ENCODE results near the gene NUBPL.
"Not testable (repeated sequence)": the region's sequence is repeated elsewhere in the genome, so short reads cannot be mapped to it uniquely, and the experiment has no call there.

Gene NUBPL

DNA sequence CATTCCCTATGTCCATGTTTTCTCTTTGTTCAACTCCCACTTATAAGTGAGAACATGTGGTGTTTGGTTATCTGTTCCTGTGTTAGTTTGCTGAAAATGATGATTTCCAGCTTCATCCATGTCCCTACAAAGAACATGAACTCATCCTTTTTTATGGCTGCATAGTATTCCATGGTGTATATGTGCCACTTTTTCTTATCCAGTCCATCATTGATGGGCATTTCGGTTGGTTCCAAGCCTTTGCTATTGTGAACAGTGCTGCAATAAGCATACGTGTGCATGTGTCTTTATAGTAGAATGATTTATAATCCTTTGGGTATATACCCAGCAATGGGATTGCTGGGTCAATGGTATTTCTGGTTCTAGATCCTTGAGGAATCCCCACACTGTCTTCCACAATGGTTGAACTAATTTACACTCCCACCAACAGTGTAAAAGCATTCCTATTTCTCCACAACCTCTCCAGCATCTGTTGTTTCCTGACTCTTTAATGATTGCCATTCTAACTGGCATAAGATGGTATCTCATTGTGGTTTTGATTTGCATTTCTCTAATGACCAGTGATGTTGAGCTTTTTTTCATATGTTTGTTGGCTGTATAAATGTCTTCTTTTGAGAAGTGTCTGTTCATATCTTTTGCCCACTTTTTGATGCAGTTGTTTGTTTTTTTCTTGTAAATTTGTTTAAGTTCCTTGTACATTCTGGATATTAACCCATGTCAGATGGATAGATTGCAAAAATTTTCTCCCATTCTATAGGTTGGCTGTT lies 252.7 kb downstream of the NUBPL start:
- not testable (repeated sequence) for DNase-seq (ENCODE audit: low spot score)

DNA sequence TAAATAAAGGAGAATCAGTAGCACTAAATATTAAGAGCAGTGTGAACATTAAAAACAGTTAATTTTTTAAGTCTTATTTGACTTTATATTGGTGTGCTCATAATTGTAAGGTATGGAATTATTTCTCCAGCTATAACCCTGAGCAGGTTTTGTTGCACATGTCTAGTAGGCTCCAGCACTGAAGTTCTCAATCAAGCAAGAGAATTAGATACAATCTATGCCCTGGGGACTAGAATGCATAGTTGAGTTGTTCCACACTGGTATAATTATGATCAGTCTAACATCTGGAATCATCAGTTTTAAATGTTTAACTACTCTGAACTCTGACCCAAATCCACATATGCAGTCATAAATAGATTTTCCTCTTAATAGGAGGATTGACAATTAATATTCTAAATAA lies 258.1 kb downstream of the NUBPL start:
- no peak for DNase-seq (ENCODE audit: low spot score)

DNA sequence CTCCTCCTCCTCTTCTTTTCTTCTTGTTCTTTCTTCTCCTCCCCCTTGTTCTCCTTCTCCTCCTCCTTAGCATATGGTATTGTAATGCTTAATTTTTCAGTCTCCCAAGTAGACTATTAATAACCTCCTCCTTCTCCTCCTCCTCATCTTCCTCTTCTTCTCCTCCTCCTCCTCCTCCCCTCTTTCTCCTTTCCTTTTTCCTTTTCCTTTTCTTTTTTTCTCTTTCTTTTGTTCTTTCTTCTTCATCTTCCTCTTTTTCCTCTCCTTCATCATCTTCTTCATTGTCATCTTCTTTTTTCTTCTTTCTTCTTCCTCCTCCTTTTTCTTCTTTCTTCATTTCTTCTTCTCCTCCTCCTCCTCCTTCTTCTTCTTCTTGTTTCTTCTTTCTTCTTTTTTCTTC lies 264.3 kb downstream of the NUBPL start:
- DNase-seq (ENCODE audit: low spot score), result no peak

DNA sequence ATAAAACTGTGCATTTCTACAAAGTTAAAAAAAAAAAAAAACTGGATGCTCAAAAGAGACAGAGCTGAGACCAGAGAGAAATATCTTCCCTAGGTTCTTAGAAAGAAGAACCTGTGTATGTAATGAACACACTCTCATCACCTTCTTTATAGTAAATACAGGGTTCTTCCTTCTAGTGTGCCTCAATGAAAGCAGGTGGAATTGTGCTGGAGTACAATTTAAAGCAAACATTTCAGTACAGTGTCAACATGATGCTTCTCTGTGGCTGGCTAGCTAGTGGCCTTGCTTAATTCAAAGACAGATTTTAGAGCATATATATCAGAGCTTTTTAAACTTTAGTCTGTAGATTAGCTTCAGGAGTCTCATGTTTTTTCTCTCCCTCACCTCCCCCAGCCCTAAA lies 266.1 kb downstream of the NUBPL start:
- DNase-seq (ENCODE audit: low spot score), result no peak

DNA sequence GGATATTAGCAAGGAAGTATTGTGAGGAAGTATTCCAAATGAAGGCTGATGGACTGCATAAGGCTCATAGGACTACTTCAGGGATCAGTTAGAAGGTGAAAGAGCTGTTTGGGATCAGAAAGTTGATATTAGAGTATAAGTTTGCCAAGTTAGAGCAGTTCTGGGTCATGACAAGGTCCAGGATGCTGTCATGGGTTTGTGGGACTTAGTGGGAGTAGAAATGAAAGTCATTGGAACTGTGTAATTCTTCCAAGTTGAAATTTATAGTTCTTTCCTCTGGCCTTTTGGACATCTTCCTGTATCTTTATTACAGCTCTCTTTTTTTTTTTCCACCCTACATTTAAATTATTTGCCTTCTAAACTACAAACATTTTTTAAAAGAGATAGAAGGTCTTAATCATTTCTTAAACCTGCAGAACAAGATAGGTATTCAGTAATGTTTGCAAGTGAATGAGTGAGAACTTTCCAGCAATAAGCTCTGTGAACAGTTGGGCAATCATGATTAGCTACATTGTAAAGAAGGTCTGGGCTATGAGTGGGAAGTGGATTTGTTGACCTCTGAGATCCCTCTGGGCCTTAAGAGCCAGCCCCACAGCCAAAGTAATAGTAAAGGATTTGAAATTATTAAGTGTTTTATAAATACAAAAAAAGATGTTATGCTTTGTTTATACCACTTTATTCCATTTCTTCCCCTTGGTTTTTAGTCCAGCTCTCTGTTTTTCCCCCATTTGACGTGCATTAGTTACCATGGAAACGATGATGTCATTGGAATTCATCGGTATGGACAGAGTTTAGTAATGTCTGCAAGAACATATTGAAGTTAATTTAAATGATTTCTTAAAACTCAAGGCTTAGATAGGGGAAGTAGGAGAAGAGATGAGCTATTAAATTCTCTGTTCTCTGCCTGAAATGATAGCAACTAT lies 268.0 kb downstream of the NUBPL start:
- no peak for DNase-seq (ENCODE audit: low spot score)

DNA sequence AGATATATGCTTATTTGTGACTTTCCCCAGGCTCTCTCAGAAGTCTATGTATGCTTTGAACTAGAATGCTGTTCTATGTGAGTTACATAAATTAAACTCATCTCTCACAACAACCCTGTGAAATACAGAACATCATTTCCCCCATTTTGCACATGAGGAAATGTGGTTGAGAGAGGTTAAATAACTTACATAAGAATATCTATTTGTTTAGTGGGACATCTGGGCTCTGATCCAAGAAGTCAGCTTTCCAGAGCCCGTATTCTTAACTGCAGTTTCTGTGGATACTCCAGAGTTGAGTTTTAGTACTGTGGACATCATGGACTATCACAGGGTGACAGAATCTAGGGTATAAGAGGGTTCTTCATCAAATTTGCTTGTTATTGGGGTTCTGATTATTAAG lies 273.4 kb downstream of the NUBPL start:
- no peak for DNase-seq (ENCODE audit: low spot score)

DNA sequence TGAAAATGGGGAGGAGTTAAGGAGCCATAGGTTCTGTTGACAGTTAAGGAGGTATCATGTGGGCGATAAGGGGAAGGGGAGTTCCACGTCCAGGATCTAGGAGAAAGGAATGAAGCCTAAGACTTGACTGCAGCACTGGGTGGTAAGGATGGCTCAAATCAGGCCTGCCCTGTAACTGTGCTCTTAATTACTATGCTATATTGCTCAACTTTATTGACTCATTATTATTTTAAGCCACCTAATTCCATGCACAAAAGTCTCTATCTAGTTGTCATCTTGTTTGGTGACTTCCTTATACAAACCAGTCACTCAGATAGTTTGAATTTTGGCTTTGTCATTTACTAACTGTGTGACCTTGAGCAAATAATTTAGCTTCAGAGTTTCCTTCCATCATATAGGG lies 273.8 kb downstream of the NUBPL start:
- no peak for DNase-seq (ENCODE audit: low spot score)

DNA sequence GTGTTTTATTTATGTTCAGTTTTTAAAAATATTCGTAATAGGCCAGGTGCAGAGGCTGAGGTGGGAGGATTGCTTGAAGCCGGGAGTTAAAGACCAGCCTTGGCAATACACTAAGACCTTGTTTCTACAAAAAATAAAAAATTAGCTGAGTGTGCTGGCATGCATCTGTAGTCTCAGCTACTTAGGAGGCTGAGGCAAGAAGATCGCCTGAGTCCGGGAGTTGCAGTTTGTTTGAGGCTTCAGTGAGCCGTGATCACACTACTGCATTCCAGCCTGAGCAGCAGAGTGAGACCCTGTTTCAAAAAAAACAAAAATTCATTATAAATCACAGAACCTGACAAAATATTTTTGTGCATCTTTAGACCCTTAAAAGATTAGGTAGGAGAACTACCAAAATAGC lies 275.8 kb downstream of the NUBPL start:
- DNase-seq (ENCODE audit: low spot score), result no peak

DNA sequence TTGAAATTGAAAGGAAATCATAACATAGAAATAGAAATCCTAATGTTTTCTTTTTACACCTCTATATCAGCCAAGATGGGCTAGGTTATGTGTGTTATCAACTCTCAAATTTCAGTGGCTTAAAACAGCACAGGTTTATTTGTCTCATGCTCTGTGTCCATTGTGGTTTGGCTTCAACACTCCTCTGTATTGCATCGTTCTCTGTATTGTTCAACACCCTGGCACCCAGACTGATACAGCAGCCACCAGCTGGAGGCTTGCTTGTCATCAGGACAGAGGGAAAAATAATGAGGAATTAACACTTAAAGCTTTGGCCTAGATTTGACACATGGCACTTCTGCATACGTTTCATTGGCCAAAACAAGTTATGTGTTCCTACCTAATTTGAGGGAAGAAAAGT lies 281.7 kb downstream of the NUBPL start:
- peak; percentile 14 for DNase-seq (ENCODE audit: low spot score)

DNA sequence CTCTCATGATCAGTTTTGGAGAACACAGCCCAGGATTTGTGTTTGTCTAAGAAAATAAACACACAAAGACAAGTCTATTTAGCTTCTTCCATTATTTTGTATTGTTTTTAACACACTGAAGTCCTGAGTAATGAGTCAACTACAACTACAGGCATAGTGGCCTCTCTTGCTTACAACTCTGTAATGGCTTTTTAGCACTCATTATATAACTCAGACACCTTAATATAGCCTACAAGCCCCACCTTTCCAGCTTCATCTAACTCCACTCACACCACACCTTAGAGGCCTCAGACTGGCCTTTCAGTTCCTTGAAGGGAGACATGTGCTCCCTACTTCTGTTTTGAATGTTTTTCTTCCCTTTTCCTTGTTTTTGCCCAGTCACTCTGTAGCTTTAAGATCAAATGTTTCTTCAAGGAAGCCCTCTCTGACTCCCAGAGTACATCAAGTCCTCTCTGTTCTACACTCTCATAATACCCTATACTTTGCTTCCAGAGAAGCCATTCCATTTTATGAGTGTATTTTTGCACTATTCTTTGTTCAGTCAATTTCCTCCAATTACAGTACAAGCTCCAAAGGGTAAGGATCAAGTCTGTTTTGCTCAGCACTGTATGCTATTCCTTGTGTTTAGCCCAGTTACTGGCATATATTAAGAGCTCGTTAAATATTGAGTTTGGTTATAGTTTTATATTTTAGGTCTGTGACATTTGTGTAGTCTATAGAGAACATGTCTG lies 282.3 kb downstream of the NUBPL start:
- DNase-seq (ENCODE audit: low spot score), result no peak

DNA sequence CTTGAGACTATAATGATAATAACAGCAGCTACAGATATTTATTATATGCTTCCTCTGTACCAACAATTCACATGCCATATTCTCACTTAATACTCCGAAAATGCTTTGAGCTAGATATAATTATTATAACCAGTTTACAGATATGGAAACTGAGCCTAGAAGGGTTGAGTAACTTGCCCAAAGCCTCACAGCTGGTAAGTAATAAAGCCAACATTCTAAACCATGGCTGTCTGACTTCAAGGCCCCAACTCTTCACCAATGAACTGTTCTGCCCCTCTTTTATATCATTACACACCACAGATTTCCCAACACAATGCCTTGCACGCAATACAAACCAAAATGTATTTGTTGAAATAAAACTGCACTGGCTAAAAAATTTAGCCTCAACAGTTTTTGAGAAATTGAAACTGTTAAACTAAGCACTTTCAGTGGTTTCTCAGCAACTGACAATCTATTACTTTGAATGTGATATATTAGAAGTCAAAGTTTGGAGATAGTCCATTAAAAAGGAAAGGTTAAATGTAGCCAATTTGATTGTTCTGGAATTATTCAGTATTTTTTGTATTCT lies 293.4 kb downstream of the NUBPL start:
- no peak for DNase-seq (ENCODE audit: low spot score)

DNA sequence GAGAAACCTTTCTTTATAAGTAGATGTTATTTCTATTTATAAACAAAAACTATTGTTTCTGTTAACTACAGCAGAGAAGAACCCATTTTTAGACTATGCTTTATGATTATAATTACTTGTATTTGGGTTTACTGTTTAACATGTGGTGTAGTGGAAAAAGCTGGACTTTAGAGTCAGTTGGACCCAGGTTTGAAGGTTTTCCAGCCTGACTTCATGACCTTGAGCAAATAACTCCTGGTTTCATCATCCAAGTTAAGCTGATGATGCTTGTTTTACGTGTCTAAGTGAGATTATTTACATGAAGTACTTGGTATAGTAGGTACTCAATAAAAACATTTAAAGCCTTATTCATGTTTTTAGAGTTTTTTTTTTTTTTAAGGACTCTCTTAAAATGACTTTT lies 294.1 kb downstream of the NUBPL start:
- no peak for DNase-seq (ENCODE audit: low spot score)

DNA sequence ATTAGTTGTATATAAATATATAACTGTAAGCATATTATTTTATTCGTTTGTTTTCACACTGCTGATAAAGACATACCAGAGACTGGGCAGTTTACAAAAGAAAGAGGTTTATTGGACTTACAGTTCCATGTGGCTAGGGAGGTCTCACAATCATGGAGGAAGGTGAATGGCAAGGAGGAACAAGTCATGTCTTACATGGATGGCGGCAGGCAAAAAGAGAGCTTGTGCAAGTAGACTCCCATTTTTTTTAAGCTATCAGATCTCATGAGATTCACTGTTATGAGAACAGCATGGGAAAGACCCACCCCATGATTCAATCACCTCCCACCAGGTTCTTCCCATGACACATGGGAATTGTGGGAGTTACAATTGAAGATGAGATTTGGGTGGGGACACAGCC lies 294.8 kb downstream of the NUBPL start:
- DNase-seq (ENCODE audit: low spot score), result not testable (repeated sequence)

DNA sequence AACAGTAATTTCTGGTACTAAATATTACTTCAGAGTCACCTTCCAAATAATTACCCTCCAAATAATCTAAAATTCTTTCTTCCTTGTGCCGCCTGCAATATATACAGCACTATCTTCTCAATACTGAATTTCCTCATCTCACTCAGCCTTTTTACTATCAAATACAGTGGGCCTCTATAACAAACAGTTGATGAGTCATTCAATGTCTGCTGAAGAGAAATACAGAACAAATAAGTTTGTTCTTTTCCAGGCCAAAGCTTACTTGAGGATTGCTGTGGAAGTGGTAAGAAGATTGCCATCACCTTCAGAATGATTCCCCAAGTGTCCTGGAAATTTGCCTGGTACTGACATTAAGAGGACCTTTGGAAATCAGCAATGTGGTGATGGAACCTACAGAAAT lies 297.7 kb downstream of the NUBPL start:
- DNase-seq (ENCODE audit: low spot score), result no peak

DNA sequence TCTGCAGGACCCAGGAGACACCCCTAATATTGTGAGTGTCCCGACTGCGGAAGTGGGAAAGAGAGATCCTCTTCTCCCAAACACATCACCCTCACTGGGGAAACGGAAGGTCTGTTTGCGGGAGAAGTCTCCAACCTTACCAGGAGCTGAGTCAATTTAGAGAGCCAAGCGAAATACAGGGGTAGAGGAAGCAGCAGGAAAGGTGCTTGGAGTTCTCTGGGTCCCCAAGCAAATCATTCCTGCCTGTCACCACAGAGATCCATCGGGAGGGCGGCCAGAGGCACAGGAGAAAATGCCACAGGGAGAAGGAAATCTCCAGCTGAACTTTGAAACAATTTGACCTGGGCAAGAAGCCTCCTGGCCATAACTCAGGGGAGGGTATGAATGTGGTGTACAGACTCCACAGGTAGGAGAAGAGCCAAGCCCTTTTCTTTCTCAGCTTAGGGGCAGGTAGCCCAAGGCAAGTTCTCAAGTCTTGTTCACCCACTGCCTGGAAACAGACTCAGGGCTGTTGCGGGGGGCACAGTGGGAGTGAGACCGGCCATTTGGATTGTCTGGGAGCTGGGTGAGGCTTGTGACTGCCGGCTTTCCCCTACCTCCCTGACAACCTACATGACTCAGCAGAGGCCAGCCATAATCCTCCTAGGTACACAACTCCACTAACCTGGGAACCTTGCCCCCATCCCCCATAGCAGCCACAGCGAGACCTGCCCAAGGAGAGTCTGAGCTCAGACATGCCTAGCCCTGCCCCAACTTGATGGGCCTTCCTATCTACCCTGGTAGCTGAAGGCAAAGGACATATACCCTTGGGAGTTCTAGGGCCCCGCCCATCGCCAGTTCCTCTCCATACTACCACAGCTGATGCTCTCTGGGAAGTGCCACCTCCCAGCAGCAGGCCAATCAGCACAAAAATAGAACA lies 304.0 kb downstream of the NUBPL start:
- DNase-seq (ENCODE audit: low spot score), result no peak

DNA sequence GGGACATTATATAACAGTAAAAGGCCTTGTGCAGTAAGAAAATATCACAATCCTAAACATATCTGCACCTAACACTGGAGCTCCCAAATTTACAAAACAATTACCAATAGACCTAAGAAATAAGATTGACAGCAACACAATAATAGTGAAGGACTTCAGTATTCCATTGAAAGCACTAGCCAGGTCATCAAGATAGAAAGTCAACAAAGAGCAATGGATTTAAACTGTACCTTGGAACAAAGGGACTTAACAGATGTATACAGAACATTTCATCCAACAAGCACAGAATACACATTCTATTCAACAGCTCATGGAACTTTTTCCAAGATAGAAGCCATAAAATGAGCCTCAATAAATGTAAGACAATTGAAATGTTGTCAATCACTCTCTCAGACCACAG lies 306.4 kb downstream of the NUBPL start:
- DNase-seq (ENCODE audit: low spot score), result no peak

DNA sequence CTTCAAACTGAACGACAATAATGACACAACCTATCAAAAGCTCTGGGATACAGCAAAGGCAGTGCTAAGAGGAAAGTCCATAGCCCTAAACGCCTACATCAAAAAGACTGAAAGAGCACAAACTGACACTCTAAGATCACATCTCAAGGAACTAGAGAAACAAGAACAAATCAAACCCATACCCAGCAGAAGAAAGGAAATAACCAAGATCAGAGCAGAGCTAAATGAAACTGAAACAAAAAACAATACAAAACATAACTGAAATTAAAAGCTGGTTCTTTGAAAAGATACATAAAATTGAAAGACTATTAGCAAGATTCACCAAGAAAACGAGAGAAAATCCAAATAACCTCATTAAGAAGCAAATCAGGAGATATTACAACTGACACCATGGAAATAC lies 306.9 kb downstream of the NUBPL start:
- not testable (repeated sequence) for DNase-seq (ENCODE audit: low spot score)

DNA sequence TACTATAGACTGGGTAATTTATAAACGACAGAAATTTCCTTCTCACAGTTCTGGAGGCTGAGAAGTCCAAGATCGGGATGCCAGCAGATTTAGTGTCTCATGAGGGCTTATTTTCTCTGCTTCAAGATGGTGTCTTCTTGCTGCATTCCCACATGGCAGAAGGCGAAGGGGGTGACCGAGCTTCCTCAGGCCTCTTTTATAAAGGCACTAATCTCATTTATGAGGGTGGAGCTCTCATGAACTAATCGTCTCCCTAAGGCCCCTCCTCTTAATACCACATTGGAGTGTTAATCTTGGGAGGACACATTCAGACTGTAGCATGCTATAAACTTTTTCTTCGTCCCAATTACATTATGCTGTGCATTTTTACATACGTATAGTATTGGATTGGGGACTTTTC lies 315.5 kb downstream of the NUBPL start:
- no peak for DNase-seq (ENCODE audit: low spot score)

DNA sequence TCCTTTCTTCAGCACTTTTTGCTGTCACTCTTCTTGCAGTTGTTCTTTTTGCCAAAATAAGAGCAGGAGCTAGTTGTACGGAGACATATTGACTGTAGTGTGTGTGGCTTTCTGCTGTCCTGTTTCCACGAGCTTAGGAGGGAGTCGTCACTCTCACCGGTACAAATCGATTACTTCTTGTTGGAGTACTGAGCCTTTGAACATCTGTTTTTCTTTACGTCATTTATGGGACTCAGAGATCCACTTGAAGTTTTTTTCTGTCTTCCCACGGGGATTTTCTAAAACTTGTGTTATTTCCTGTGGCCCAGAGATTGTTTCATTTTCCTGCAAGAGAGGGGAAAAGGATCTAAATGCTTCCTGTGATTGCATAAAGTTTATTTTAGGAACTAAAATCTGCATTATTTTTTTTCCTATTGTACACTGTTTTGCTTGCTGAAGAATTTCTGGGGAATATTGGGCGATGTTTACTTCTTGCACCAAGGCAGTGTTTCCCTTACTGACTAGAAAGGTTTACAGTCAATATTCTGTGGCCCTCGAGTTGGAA lies 316.1 kb downstream of the NUBPL start:
- DNase-seq (ENCODE audit: low spot score), result no peak

DNA sequence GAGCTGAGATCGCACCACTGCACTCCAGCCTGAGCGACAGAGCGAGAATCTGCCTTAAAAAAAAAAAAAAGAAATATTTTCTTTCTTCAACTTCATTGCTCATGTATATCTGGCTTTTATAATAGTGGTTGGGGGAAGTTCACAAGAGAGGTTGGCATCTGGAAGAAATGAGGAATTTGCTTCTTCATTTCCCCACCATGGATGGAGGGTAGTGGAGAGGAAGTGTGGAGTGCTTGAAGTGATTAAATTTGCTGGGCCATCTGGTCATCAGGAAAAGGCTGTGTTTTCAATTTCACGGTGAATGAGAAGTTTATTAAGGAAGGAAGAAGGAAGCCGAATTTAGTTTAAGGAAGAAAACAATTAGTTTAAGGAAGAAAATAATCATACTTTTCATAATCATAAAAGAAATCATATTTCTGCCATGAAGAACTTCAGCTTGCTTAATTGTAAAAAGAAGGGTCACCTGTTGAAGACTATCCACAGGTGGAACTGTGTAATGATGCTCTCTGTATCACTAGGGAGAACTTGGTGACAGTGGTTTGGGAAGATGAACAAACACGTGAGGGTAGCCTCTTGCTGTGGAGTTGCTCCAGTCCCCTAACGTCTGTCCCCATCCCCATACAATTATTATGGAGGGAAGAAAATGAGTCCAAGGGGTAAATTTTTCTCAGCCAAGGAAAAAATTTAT lies 318.6 kb downstream of the NUBPL start:
- DNase-seq (ENCODE audit: low spot score), result no peak

Measured in pons (tissue), 1 donor.